PC-3 (cell line): ENCODE results near the gene IL23R. TPM values are rescaled to one million over a fixed set of nuclear protein-coding genes. Genes with fewer than 3 reads are reported as not detected.

Experiments
- ATAC-seq: fragments of 200-7000 bp; cut with Tn5 transposase; 2 replicates; pipeline ENCODE4 v1.9.1; 2020; ENCODE audit warnings: mild to moderate bottlenecking, moderate library complexity
- BruUV-seq: library from RNA; stranded (reverse); fragments of 400-500 nt; replicated peaks from 2 replicates; lab custom pipeline; 2021; lab: Mats Ljungman, UMichigan
- CTCF ChIA-PET: fragments of 300-600 bp; sonication (Branson Sonifier 250); formaldehyde crosslinking; loops from one replicate; lab custom pipeline; 2022; ENCODE audit warnings: antibody characterized with exemption; lab: Charles Lee
- POLR2A ChIA-PET: fragments of 300-600 bp; sonication (Branson Sonifier 250); formaldehyde crosslinking; loops from one replicate; lab custom pipeline; 2022; ENCODE audit warnings: antibody characterized with exemption; ENCODE audit not compliant: unreplicated experiment; lab: Charles Lee
- DNase-seq: peaks from one replicate; pipeline ENCODE4 v3.0.0-alpha.2; 2015
- H2AFZ ChIP-seq: fragments of 300-600 bp; sonication (generic); 2 replicates; pipeline ENCODE4 v1.6.0; 2016; ENCODE audit warnings: antibody characterized with exemption, low read length
- H3F3A ChIP-seq: fragments of 300-600 bp; sonication (generic); one replicate; pipeline ENCODE4 v1.6.0; 2017; ENCODE audit warnings: antibody characterized with exemption, low read length, control low read depth, mild to moderate bottlenecking; ENCODE audit not compliant: unreplicated experiment
- H3K27ac ChIP-seq: fragments of 300-600 bp; sonication (generic); 2 replicates; pipeline ENCODE4 v1.5.1; 2016; ENCODE audit warnings: mild to moderate bottlenecking, low read length
- H3K27me3 ChIP-seq: fragments of 300-600 bp; sonication (generic); 2 replicates; pipeline ENCODE4 v1.6.1; 2016; ENCODE audit warnings: low read length, mixed read lengths
- H3K36me3 ChIP-seq: fragments of 300-600 bp; sonication (generic); 2 replicates; pipeline ENCODE4 v1.6.1; 2016; ENCODE audit warnings: low read depth, mixed run types, low read length, mixed read lengths
- H3K4me1 ChIP-seq: fragments of 300-600 bp; sonication (generic); 2 replicates; pipeline ENCODE4 v1.5.1; 2016; ENCODE audit warnings: low read length; ENCODE audit not compliant: insufficient read depth
- H3K4me2 ChIP-seq: fragments of 300-600 bp; sonication (generic); 2 replicates; pipeline ENCODE4 v1.6.0; 2016; ENCODE audit warnings: low read length
- H3K4me3 ChIP-seq: fragments of 300-600 bp; sonication (generic); 2 replicates; pipeline ENCODE4 v1.5.1; 2016; ENCODE audit warnings: mild to moderate bottlenecking, low read length, mixed read lengths
- H3K79me2 ChIP-seq: fragments of 300-600 bp; sonication (generic); 2 replicates; pipeline ENCODE4 v1.6.1; 2017; ENCODE audit warnings: low read length, mixed read lengths
- H3K9ac ChIP-seq: fragments of 300-600 bp; sonication (generic); 2 replicates; pipeline ENCODE4 v1.6.0; 2016; ENCODE audit warnings: mild to moderate bottlenecking, low read length
- H3K9me2 ChIP-seq: fragments of 300-600 bp; sonication (generic); replicated peaks from 2 replicates; pipeline ENCODE4 v1.6.1; 2016; ENCODE audit warnings: mixed run types, low read length, mixed read lengths
- H3K9me3 ChIP-seq: fragments of 300-600 bp; sonication (generic); 2 replicates; pipeline ENCODE4 v1.6.1; 2016; ENCODE audit warnings: low read length, mixed read lengths
- H4K20me1 ChIP-seq: fragments of 300-600 bp; sonication (generic); 2 replicates; pipeline ENCODE4 v1.6.1; 2016; ENCODE audit warnings: low read length, mixed read lengths
- EZH2 ChIP-seq: fragments of 300-600 bp; sonication (generic); IDR thresholded peaks from one replicate; pipeline ENCODE4 v1.6.1; 2017; ENCODE audit warnings: antibody characterized with exemption, mild to moderate bottlenecking, low read length; ENCODE audit not compliant: unreplicated experiment
- EZH2phosphoT487 ChIP-seq: fragments of 300-600 bp; sonication (generic); IDR thresholded peaks from 2 replicates; pipeline ENCODE4 v1.6.1; 2018; ENCODE audit warnings: mild to moderate bottlenecking, antibody characterized with exemption, low read length, borderline replicate concordance
- intact Hi-C: fragments of 100-400 bp; cut with micrococcal nuclease; formaldehyde crosslinking; loops from 2 replicates; pipeline ENCODE4 v1.9.0; 2023
- total RNA-seq: library from RNA; depleted of rRNA; stranded (reverse); fragments of >200 nt; gene quantifications from 2 replicates; pipeline ENCODE4 v1.2.3, GENCODE V29; 2014
- TF ChIP-seq, protein P1 (sequence below): fragments of 300-600 bp; sonication (generic); conservative IDR thresholded peaks from 2 replicates; pipeline ENCODE4 v1.5.1; 2017; ENCODE audit warnings: antibody characterized with exemption, low read depth, mild to moderate bottlenecking, low read length

IL23R gene
- total RNA-seq, 1 experiment from 2014 or later = not detected

DNA sequence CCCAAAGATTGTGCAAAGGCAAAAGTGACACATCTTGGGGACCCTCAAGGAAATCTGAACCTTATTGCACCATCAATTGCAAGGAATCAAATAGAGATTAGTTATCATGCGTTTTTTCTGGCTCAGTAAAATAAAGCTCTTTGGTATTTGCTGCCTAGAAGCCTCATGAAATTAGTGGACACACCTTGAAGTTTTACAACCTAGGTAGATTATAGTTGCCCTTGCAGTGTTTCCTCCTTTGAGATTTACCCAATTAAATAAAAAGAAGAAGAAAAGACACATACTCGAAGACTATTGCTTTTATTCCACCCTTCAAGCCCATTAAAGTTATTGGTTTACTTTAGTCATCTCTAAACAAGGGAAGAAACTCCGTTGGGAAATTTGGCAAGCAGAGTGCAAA is 70.0 kb downstream of the IL23R start:
- Histone ChIP-seq H4K20me1 (no peaks in the 10 kb centered on the region), H3K9ac (no peak overlapping the region), H3K79me2 (no peaks in the 10 kb centered on the region), H3K27me3 (peaks cover 8% of the 10 kb centered on the region; the same call in 1 of the 2 replicates), H3F3A (no peaks in the 10 kb centered on the region), H3K36me3 (no peaks in the 10 kb centered on the region), H2AFZ (no peak overlapping the region), H3K27ac (no peak overlapping the region), H3K4me1 (peaks cover 3% of the 10 kb centered on the region), H3K4me2 (no peak overlapping the region), H3K9me2 (no peaks in the 10 kb centered on the region), H3K4me3 (no peak overlapping the region), H3K9me3 (no peaks in the 10 kb centered on the region)
- ATAC-seq (peak; percentile 15; the same call in 1 of the 2 replicates), DNase-seq (no peak)
- BruUV-seq = no TSS peak
- ChIA-PET CTCF (no interaction called here), POLR2A (no interaction called here)
- intact Hi-C loops = no loop called here
- TF ChIP-seq, protein P1, sequence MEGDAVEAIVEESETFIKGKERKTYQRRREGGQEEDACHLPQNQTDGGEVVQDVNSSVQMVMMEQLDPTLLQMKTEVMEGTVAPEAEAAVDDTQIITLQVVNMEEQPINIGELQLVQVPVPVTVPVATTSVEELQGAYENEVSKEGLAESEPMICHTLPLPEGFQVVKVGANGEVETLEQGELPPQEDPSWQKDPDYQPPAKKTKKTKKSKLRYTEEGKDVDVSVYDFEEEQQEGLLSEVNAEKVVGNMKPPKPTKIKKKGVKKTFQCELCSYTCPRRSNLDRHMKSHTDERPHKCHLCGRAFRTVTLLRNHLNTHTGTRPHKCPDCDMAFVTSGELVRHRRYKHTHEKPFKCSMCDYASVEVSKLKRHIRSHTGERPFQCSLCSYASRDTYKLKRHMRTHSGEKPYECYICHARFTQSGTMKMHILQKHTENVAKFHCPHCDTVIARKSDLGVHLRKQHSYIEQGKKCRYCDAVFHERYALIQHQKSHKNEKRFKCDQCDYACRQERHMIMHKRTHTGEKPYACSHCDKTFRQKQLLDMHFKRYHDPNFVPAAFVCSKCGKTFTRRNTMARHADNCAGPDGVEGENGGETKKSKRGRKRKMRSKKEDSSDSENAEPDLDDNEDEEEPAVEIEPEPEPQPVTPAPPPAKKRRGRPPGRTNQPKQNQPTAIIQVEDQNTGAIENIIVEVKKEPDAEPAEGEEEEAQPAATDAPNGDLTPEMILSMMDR = no peak
- TF ChIP-seq EZH2 (no peak), EZH2phosphoT487 (no peak)

DNA sequence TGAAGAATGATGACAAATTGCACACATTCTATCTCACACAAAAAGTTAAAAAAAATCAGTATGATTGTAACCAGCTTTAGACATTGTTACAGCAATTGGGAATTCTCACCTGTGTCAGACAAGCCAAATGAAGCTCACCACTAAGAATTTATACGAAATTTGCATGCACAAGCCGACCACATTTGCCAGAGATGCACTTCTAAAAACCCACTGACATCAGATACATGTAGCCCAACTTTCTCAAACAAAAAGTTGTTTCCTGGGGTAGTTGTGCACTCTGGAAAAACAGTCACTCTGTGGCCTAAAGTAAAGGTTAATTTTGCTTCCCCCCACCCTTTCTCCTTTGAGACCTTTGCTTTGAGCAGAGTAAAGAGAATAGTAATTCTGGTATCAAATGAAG is 73.5 kb downstream of the IL23R start:
- H2AFZ ChIP-seq = no peak overlapping the region
- ATAC-seq (no peak), DNase-seq (no peak)
- no TSS peak for BruUV-seq
- POLR2A ChIA-PET = no interaction called here
- TF ChIP-seq, protein P1 = no peak
- TF ChIP-seq EZH2phosphoT487 = no peak
- no peak for TF ChIP-seq EZH2
- H3K4me1 ChIP-seq = no peaks in the 10 kb centered on the region
- H3K9me2 ChIP-seq = no peaks in the 10 kb centered on the region
- H3K36me3 ChIP-seq = no peaks in the 10 kb centered on the region
- no peak overlapping the region for H3K4me3 ChIP-seq
- H3F3A ChIP-seq = no peaks in the 10 kb centered on the region
- H3K27me3 ChIP-seq = peaks cover 8% of the 10 kb centered on the region; the same call in 1 of the 2 replicates
- H4K20me1 ChIP-seq = no peaks in the 10 kb centered on the region
- H3K4me2 ChIP-seq = no peak overlapping the region
- no peaks in the 10 kb centered on the region for H3K79me2 ChIP-seq
- no peak overlapping the region for H3K27ac ChIP-seq
- CTCF ChIA-PET = no interaction called here
- intact Hi-C loops = no loop called here
- no peaks in the 10 kb centered on the region for H3K9me3 ChIP-seq
- H3K9ac ChIP-seq = no peak overlapping the region

DNA sequence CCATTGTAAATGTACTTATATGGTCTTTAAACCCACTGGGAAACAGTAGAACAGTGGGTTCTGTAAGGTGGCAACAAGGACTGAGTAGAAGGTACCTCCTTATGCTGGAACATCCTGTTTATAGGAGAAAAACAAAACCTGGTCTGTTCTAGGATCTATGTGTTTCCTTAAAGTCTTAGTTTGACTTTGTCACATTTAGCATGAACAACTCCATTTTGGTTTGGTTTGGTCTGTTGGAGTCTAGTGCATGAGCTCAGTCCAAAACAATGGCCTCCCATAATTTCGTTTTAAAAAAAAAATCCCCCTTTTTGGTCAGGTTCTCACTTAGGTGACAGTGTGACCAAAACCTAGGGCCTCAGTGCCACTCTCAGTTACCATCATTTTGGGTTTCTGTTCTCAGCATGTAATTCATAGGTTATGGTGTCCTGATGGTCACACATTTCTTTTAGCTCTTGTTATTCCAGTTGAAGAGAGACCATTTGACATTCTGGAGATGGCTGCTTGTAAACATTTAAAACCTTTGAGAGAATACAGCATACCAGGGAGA is 75.0 kb downstream of the IL23R start:
- Histone ChIP-seq H3K4me2 (no peak overlapping the region), H3K9ac (no peak overlapping the region), H3K27ac (no peak overlapping the region), H3K27me3 (0 out of 2 replicates have a peak, but pooled peaks cover 4% of the 10 kb centered on the region), H3K4me1 (no peaks in the 10 kb centered on the region), H3K36me3 (no peaks in the 10 kb centered on the region), H3F3A (no peaks in the 10 kb centered on the region), H2AFZ (no peak overlapping the region), H3K9me3 (no peaks in the 10 kb centered on the region), H3K79me2 (no peaks in the 10 kb centered on the region), H4K20me1 (no peaks in the 10 kb centered on the region), H3K9me2 (no peaks in the 10 kb centered on the region), H3K4me3 (no peak overlapping the region)
- CTCF ChIA-PET = no interaction called here
- intact Hi-C loops = no loop called here
- BruUV-seq = no TSS peak
- POLR2A ChIA-PET = no interaction called here
- TF ChIP-seq, protein P1 = no peak
- TF ChIP-seq EZH2phosphoT487 (no peak), EZH2 (no peak)
- ATAC-seq (no peak), DNase-seq (no peak)
